NCI-H1092 (cell line): ENCODE data around the gene APOL1.
A peak's percentile ranks its signal among the peaks of the same experiment; 100 is the strongest.
"Not testable (repeated sequence)": the region's sequence is repeated elsewhere in the genome, so short reads cannot be mapped to it uniquely, and the experiment has no call there.

Source experiments
- DNase-seq: peaks from one replicate; lab custom pipeline; 2025; lab: John Stamatoyannopoulos, UW

Gene APOL1

DNA sequence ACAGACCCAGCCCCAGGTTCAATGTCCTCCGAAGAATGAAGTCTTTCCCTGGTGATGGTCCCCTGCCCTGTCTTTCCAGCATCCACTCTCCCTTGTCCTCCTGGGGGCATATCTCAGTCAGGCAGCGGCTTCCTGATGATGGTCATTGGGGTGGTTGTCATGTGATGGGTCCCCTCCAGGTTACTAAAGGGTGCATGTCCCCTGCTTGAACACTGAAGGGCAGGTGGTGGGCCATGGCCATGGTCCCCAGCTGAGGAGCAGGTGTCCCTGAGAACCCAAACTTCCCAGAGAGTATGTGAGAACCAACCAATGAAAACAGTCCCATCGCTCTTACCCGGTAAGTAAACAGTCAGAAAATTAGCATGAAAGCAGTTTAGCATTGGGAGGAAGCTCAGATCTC, 14.1 kb downstream of the APOL1 start:
- no peak for DNase-seq

DNA sequence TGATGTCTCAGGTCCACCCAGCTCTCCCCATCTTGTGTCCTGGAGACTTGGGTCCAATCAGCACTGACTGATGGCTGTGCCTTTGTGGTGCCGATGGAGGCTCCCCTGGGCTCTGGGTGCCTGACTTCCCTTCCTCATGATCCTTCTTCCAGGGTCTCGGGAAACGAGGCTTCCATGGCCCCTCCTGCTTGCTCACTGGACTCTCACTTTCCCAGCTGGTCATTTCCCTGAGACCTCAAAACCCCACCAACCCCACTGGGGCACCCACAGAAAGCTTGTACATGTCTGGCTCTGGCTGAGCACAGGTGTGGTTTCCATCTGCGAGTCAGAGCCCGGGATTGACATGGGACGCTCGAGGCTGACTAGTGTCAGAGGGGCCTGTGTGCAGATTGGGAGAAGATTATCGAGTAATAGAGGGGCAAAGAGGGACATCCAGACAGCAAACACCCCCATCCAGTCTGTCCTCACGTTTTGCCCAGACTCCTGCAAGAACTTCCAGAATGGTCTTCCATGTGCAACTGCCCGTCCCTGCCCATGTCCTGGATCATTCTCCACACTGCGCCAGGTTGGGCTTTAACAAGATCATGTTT, 15.1 kb downstream of the APOL1 start:
- DNase-seq, result no peak

DNA sequence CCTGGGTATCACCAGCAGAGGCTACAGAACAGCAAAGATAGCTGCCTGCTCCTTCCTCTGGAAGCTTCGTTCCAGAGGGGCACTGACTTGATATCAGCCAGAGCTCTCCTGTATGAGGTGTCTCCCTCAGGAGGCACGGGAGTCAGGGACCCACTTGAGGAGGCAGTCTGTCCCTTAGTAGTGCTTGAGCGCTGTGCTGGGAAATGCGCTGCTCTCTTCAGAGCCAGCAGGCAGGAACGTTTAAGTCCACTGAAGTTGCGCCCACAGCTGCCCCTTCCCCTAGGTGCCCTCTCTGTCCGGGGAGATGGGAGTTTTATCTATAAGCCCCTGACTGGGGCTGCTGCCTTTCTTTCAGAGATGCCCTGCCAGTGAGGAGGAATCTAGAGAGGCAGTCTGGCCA, 18.3 kb downstream of the APOL1 start:
- DNase-seq, result not testable (repeated sequence)

DNA sequence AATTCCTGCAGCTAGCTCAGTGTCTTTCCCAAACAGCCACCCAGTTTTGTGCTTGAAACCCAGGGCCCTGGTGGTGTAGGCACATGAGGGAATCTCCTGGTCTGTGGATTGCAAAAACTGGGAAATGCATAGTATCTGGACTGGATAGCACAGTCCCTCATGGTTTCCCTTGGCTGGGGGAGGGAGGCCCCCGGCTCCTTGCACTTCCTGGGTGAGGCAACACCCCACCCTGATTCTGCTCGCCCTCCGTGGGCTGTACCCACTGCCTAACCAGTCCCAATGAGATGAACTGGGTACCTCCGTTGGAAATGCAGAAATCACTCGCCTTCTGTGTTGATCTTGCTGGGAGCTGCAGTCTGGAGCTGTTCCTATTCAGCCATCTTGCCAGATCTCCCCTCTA, 19.0 kb downstream of the APOL1 start:
- not testable (repeated sequence) for DNase-seq

DNA sequence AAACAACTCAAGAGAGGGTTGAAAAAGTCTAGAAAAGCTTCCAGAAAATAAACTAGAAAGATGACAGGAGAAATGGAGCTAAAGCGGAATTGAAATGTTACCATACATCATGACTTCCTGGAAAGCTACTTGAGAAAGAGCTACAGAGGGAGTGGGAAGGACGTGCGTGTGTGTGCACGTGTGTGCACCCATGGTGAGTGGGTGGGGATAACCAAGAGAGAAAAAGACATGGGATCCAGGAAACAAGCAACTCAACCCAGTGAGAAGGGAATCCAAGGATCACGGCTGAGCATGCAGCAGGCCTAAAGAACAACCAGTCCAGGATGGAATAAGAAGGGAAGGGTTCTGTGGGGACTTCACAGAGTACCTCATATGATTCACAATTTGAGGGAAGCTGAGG, 21.6 kb downstream of the APOL1 start:
- DNase-seq, result no peak

DNA sequence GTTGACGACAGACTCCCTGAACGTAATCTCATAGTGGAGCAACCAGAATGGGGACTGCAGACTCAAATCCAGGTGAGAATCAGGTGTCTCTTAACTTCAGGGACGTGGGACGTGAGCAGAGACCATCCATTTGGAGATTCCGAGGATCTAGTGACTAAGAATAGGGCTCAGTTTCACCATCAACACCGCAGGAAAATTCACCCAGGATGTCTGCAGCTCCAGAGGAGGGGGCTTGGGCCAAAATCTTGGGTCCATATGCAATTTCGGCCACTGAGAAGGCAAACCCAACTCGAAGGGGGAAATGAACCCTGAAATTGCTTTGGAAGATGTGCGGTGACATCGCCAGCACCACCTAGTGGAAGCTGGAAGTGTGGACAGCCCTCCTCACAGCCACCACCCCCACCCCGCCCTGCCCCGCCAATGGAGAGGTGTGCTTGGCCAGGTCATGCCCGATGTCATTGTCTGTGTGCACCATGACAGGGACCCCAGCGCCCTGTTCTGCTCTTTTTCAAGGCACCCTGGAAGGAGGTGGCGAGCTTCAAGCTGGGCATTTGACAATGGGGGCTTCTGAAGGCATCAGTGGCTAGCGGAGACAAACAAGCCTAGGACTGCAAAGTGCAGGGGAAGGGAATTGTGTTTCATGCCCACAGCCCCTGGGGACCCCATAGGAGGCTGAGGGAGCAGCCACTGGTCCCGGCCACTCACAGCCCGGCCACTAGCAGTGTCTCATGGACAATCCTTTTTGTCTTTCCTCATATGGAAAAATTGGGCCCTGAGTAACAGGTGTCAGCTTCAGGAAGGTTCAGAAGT, 24.8 kb downstream of the APOL1 start:
- DNase-seq, result no peak

DNA sequence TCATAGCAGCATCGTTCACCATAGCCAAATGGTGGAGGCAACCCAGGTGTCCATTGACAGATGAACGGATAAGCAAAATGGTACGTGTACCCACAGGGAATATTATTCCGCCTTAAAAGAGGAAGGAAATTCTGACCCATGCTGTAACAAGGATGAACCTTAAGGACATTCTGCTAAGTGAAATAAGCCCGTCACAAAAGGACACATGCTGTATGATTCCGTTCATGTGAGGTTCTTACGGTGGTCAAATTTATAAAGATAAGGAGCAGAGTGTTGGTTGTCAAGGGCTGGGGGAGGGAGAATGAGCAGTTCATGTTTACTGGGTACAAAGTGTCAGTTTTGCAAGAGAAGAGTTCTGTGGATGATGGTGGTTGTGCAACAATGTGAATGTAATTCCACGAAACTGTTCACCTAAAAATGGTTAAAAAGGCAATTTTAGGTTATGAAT, 26.3 kb downstream of the APOL1 start:
- no peak for DNase-seq

DNA sequence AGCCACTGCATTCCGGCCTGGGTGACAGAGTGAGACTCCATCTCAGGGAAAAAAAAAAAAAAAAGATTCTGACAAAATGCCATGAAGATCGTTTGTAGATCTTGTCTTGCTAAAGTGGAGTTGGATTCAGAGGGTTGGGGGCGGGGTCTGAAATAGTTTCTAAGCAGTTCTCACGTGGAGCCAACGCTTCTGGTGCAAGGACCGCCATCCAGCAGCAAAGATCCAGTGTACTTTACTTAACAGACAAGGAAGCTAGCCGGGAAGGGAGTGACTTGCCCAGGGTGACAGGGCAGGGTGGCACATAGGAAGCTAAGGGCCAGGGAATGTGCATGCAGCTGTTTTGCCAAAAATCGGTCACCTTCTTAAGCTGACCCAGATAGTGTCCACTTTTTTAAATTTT, 27.4 kb downstream of the APOL1 start:
- DNase-seq, result no peak

DNA sequence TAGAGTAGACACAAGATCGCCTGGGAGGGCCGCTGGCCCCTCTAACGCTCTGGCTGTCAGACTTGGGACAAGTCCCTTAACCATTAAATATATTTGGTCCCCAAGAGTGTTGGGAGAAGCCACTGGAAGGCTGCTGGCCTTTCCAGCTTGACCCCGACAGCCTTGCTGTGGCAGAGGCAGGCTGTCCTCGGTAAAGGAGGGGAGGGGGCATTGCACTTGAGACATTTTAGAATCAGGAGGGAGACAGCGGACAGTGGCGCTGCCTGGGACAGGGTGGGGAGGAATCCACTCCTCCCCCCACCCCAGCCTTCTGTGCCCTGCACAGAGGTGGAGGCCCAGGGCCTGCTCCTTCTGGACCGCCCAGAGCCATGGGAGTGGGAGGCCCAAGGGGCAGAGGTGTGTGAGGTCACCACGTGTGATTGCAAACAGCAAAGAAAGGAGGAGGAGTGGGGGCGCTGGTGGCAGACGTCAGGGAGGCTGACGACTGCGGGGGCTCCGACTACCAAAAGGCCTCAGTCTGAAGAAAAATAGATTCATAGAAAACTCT, 28.9 kb downstream of the APOL1 start:
- no peak for DNase-seq

DNA sequence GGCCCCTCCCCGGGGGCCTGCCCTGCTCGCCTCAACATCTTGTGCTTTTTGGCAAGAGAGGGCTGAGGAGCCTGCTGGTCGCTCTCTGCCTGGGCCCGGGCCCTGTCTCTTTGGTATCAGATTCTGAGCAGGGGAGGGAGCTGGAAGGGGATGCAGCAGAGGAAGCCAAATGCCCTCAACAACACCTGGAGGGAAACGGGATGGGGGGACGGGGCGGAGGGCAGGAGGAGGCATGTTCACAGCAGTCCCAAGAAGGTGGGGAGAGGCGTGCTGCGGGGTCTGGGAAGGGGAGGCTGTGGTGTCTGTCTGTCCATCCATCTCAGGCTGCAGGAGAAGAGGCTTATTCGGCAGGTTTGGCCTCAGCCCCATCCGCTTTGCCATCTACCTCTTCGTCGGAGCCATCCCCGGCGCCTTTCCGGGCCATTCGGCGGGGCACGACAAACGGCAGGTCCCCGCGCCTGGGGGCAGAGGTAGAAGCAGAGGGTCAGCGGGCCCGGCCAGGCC, 29.4 kb downstream of the APOL1 start:
- DNase-seq, result no peak

DNA sequence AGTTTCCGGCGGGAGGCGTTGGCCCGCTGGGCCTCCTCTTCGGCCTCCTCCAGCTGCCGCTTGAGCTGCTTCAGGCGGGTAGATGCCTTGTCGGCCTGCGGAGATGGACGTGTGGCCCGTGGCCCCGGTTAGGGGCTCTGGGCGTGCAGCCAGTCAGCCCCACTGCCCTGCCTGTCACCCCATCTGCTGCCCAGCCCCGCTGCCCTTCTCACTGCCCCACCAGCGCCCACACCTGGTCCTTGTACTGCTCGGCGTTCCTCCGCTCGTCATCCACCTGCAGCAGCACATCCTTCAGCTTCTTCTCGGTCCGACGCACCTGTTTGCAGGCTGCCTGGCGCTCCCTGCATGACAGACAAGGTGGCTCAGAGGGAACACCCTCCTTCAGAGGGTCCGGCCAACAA, 31.2 kb downstream of the APOL1 start:
- DNase-seq, result no peak

DNA sequence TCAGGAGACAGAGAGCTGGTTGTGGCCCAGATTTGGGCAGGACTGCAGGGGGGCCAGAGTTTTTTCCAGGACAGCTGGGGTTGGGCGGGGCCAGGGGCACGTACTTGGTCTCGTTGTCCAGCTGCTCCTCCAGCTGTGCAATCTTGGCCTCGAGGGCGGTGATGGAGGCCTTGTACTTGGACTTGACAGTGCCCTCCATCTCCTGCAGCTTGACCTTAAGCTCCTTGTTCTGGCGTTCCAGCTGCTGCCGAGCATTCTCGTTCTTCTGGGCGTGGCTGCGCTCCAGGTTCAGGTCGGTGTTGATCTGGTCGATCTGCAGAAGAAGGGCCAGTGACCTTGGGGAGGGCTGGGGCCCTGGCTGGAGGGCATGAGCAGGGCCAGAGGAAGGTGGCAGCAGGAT, 32.1 kb downstream of the APOL1 start:
- DNase-seq, result no peak

DNA sequence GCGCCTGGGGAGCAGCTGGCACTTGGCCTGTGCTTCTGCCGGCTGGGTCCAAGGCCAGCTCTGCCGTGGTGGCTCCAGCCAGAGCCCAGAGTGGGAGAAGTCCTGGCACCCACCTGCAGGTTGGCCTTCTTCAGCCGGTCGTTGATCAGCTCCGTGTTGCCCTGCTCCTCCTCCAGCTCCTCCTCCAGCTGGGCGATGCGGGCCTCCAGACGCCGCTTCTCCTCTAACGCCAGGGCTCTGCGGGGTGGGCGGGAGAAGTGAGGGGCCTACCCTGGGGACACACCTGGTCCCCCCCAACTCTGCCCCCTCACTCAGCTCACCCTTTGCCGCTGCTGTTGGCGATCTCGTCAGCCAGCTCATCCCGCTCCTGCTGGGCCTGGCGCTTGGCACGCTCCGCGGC, 32.6 kb downstream of the APOL1 start:
- no peak for DNase-seq

DNA sequence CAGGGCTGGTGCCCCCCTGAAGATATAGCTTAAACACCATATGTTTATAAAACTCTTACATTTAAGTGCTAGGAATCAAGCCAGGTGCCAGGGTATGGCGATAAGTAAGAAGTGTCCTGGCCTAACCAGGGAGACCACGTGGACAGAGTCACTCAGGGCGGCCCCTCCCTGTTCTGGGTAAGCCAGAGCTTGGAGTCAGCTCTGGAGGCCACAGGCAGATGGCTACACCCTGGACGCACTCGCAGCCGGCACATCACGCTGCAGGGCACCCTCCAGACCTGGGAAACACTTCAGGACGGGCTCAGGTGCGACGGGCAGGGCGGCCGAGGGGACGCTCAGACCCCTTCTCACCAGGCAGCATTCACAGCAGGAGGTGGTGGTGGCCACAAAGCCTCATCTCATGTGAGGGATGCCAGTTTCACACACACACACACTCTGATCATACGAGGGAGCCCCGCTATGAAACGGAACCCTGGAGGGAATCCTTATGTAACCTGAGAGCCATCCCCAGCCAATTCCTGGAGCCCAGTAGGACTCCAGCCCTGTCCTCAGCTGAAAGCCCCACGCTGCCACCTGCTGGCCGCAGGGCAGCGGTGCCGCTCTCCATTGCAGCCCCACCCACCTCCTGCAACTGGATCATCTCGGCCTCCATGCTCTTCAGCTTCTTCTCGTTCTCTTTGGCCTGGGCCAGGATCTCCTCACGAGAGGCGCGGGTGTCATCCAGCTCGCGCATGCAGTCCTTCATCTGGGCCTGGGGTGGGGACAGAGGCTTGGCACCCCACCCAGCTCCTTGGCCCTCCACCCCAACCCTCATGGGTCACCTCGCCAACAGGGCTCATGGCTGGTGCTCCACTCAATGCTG, 33.4 kb downstream of the APOL1 start:
- DNase-seq, result peak; percentile 52

DNA sequence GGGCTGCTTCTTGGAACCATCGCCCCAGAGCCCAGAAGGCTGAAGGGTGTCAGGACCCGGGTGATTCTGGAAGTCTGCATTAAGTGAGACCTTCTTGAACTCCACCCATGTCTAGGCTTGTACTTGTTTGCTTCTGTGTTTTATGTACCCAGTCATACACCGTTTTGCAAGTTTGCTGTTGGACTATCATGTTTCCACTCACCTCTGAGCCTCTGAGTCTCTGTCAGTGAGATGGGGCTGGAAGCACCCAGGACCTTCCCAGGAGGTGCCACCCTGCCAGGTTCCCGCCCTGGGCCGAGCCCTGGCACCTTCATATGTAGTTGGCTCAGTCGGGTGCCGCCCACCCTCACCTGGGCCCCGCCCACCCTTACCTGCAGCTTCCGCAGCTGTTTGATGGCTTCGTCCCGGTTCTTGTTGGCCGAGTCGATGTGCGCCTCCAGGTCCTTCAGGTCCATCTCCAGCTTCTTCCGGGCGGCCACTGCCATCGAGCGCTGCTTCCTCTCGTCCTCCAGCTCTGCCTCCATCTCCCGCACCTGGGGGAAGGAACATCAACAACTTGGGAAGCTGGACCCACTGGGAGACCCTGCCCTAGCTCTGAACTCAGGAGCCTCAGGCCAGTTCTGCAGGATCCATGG, 35.1 kb downstream of the APOL1 start:
- no peak for DNase-seq

DNA sequence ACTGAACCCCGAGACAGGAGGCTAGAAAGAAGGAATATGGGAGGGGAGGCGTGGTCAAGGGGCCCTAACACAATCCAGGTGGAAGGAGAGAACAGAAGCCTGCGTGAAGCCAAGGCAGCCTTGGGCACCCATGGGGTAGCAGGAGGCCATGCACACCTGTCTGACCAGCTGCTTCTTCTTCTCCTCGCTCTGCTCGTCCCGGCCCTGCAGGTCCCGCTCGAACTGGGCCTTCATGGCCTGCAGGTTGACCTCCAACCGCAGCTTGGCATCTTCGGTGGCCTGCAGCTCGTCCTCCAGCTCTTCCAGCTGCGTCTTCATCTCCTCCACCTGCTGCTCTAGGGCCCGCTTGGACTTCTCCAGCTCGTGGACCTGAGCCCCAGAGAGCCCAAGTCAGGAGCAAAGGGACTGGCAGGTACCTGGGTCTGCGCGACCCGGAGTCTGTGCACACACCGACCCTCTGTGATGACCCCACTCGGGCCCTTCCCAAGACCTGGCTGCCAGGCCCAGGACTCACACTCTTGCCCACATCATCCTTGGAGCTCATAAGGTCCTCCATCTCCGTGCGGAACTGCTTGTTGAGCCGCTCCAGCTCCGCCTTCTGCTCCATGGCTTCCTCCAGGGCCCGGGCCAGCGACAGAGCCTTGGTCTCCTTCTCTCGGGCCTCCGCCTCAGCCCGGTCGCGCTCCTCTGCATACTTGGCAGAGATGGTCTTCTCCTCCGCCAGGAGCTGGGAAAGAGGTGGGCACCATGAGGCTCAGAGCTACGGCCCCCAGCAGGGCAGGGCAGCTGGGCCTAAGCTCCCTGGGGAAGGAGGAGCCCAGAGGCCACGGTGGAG, 35.9 kb downstream of the APOL1 start:
- DNase-seq, result no peak

DNA sequence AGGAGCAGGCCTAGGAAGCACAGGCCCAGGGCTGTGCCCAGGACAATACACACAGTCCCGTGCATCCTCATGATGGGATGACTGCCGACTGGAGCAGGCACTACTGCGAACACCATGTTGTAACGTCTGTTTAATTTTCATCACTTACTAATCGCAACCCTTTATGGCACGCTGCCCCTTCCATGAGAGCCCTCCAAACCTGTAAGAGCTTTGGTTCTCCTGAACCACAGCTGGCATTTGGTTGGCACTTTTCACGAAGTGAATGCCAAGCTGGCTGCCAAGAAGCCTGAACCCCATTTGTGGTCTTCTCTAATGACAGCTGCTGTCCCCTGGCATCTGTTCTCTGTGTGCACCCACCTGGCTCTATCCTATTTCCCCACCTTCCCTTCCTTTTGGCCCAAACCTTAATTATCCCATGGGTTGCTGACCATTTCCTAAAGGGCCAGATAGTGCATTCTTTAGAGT, 36.5 kb downstream of the APOL1 start:
- no peak for DNase-seq

DNA sequence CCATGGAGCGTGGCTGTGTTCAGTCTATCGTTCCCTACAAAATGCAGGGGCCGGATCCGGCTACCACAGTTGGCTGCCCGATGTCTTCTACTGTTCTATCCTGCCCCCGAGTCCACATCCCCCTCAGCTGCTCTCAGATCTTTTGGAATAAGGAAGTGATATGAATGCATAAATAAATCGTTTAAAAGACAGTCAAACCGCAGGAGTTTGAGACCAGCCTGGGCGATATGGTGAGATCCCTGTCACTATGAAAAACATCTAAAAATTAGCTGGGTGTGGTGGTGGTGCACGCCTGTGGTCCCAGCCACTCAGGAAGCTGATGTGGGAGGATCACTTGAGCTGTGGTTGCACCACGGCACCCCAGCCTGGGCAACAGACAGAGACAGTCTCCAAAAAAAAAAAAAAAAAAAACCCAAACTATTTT, 37.0 kb downstream of the APOL1 start:
- not testable (repeated sequence) for DNase-seq

DNA sequence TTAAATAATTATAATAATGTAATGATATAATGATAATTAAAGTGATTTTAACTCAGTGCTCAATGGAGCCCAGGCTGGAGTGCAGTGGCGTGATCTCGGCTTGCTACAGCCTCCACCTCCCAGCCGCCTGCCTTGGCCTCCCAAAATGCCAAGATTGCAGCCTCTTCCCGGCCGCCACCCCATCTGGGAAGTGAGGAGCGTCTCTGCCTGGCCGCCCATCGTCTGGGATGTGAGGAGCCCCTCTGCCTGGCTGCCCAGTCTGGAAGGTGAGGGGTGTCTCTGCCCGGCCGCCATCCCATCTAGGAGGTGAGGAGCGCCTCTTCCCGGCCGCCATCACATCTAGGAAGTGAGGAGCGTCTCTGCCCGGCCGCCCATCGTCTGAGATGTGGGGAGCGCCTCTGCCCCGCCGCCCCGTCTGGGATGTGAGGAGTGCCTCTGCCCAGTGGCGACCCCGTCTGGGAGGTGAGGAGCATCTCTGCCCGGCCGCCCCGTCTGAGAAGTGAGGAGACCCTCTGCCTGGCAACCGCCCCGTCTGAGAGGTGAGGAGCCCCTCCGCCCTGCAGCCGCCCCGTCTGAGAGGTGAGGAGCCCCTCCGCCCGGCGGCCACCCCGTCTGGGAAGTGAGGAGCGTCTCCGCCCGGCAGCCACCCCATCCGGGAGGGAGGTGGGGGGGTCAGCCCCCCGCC, 37.6 kb downstream of the APOL1 start:
- DNase-seq, result not testable (repeated sequence)
